ENCODE measurements around the gene ACHE. TPM values are rescaled to one million over a fixed set of nuclear protein-coding genes. Genes with fewer than 3 reads are reported as not detected.
"Not testable (repeated sequence)": the region's sequence is repeated elsewhere in the genome, so short reads cannot be mapped to it uniquely, and the experiment has no call there.

ACHE gene
- total RNA-seq, 2 experiments from 2014 or later = not detected

GRCh38 chr7:100914879-100915447 is 19.3 kb upstream of the ACHE start:
- BruUV-seq (replicated peaks) = no TSS peak
- Histone ChIP-seq H3K9me2 (ENCODE audit: insufficient read depth, low read length) (no peaks in the 10 kb centered on the region), H3K4me2 (ENCODE audit: low read length) (no peak overlapping the region), H3K36me3 (ENCODE audit: insufficient read depth, low read length) (no peaks in the 10 kb centered on the region), H3K4me3 (ENCODE audit: low read depth, low read length, poor library complexity, severe bottlenecking) (no peak overlapping the region), H3K27ac (ENCODE audit: low read depth, low read length, poor library complexity, severe bottlenecking) (no peak overlapping the region), H3K9me3 (ENCODE audit: low read length) (no peaks in the 10 kb centered on the region), H3K79me2 (ENCODE audit: insufficient read depth, low read depth, low read length) (no peaks in the 10 kb centered on the region), H2AFZ (ENCODE audit: low read length) (no peak overlapping the region), H4K20me1 (ENCODE audit: insufficient read depth, low read length) (no peaks in the 10 kb centered on the region), H3K4me1 (ENCODE audit: insufficient read depth, low read length, poor library complexity, severe bottlenecking) (no peaks in the 10 kb centered on the region)
- DNase-seq (ENCODE audit: low spot score) = no peak
- ChIA-PET CTCF (ENCODE audit: unreplicated experiment) (no interaction called here), POLR2A (no interaction called here)
- TF ChIP-seq CTCF (conservative IDR thresholded peaks at IDR 0.05; ENCODE audit: low read length) = no peak
- no peak for TF ChIP-seq EZH2phosphoT487 (IDR thresholded peaks at IDR 0.05; ENCODE audit: borderline replicate concordance, low read depth, low read length)
- intact Hi-C loops (cut with micrococcal nuclease; ENCODE audit: unreplicated experiment) = no loop called here

GRCh38 chr7:100914208-100914878 is 18.7 kb upstream of the ACHE start:
- Histone ChIP-seq H4K20me1 (ENCODE audit: insufficient read depth, low read length) (no peaks in the 10 kb centered on the region), H2AFZ (ENCODE audit: low read length) (no peak overlapping the region), H3K36me3 (ENCODE audit: insufficient read depth, low read length) (no peaks in the 10 kb centered on the region), H3K27ac (ENCODE audit: low read depth, low read length, poor library complexity, severe bottlenecking) (no peak overlapping the region), H3K9me3 (ENCODE audit: low read length) (no peaks in the 10 kb centered on the region), H3K79me2 (ENCODE audit: insufficient read depth, low read depth, low read length) (no peaks in the 10 kb centered on the region), H3K4me1 (ENCODE audit: insufficient read depth, low read length, poor library complexity, severe bottlenecking) (no peaks in the 10 kb centered on the region), H3K9me2 (ENCODE audit: insufficient read depth, low read length) (no peaks in the 10 kb centered on the region), H3K4me2 (ENCODE audit: low read length) (no peak overlapping the region), H3K4me3 (ENCODE audit: low read depth, low read length, poor library complexity, severe bottlenecking) (no peak overlapping the region)
- ChIA-PET CTCF (ENCODE audit: unreplicated experiment) (no interaction called here), POLR2A (no interaction called here)
- no peak for TF ChIP-seq CTCF (conservative IDR thresholded peaks at IDR 0.05; ENCODE audit: low read length)
- TF ChIP-seq EZH2phosphoT487 (IDR thresholded peaks at IDR 0.05; ENCODE audit: borderline replicate concordance, low read depth, low read length) = no peak
- DNase-seq (ENCODE audit: low spot score) = no peak
- intact Hi-C loops (cut with micrococcal nuclease; ENCODE audit: unreplicated experiment) = no loop called here
- BruUV-seq (replicated peaks) = no TSS peak

GRCh38 chr7:100911484-100911883 is 15.8 kb upstream of the ACHE start:
- Histone ChIP-seq H3K36me3 (ENCODE audit: insufficient read depth, low read length) (no peaks in the 10 kb centered on the region), H4K20me1 (ENCODE audit: insufficient read depth, low read length) (no peaks in the 10 kb centered on the region), H3K4me1 (ENCODE audit: insufficient read depth, low read length, poor library complexity, severe bottlenecking) (no peaks in the 10 kb centered on the region), H3K4me2 (ENCODE audit: low read length) (no peak overlapping the region), H3K9me3 (ENCODE audit: low read length) (no peaks in the 10 kb centered on the region), H2AFZ (ENCODE audit: low read length) (no peak overlapping the region), H3K4me3 (ENCODE audit: low read depth, low read length, poor library complexity, severe bottlenecking) (no peak overlapping the region), H3K27ac (ENCODE audit: low read depth, low read length, poor library complexity, severe bottlenecking) (no peak overlapping the region), H3K9me2 (ENCODE audit: insufficient read depth, low read length) (no peaks in the 10 kb centered on the region), H3K79me2 (ENCODE audit: insufficient read depth, low read depth, low read length) (no peaks in the 10 kb centered on the region)
- TF ChIP-seq EZH2phosphoT487 (IDR thresholded peaks at IDR 0.05; ENCODE audit: borderline replicate concordance, low read depth, low read length) = no peak
- TF ChIP-seq CTCF (conservative IDR thresholded peaks at IDR 0.05; ENCODE audit: low read length) = no peak
- no peak for DNase-seq (ENCODE audit: low spot score)
- BruUV-seq (replicated peaks) = no TSS peak
- intact Hi-C loops (cut with micrococcal nuclease; ENCODE audit: unreplicated experiment) = no loop called here
- ChIA-PET CTCF (ENCODE audit: unreplicated experiment) (no interaction called here), POLR2A (interaction anchor here (0.7 to 1.2 kb wide), 2 partner anchors 47 to 781 kb away, joined by 5 to 8 read pairs; no protein-coding TSS in a partner anchor)

DNA sequence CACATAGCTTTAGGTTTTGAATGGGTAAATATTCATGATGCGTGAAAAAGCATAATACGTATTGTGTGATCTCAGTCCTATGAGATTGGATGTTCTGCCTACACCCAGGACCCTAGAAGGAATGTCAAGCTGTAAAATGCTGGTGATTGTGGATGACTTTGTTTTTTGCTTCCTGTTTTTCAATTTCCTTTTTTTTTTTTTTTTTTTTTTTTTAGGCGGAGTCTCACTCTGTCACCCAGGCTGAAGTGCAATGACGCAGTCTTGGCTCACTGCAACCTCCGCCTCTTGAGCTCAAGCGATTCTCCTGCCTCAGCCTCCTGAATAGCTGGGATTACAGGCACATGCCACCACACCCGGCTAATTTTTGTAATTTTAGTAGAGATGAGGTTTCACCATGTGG is 14.8 kb upstream of the ACHE start:
- H3K4me1 ChIP-seq (ENCODE audit: insufficient read depth, low read length, poor library complexity, severe bottlenecking); H4K20me1 ChIP-seq (ENCODE audit: insufficient read depth, low read length); H3K9me2 ChIP-seq (ENCODE audit: insufficient read depth, low read length); H3K4me2 ChIP-seq (ENCODE audit: low read length); H2AFZ ChIP-seq (ENCODE audit: low read length); H3K36me3 ChIP-seq (ENCODE audit: insufficient read depth, low read length); BruUV-seq (replicated peaks); DNase-seq (ENCODE audit: low spot score); H3K9me3 ChIP-seq (ENCODE audit: low read length); H3K27ac ChIP-seq (ENCODE audit: low read depth, low read length, poor library complexity, severe bottlenecking); intact Hi-C loops (cut with micrococcal nuclease; ENCODE audit: unreplicated experiment); H3K79me2 ChIP-seq (ENCODE audit: insufficient read depth, low read depth, low read length); H3K4me3 ChIP-seq (ENCODE audit: low read depth, low read length, poor library complexity, severe bottlenecking); CTCF ChIA-PET (ENCODE audit: unreplicated experiment): not testable (repeated sequence)
- POLR2A ChIA-PET = interaction anchor here (0.6 to 1.2 kb wide), 3 partner anchors 30 to 1962 kb away, joined by 3 to 8 read pairs (median 3); no protein-coding TSS in a partner anchor

Measured in OCI-LY7 (cell line).